Panc1 (cell line): ENCODE measurements around the gene NPAS2.

Source experiments
- POLR2AphosphoS5 ChIP-seq: IDR thresholded peaks from 2 replicates; pipeline ENCODE4 v1.6.1; 2012; ENCODE audit warnings: mild to moderate bottlenecking, low read depth, low read length, moderate library complexity
- SIN3A ChIP-seq: IDR thresholded peaks from 2 replicates; pipeline ENCODE4 v1.6.1; 2012; ENCODE audit warnings: low read depth, mild to moderate bottlenecking, low read length, moderate library complexity, borderline replicate concordance; ENCODE audit not compliant: insufficient read depth
- TCF7L2 ChIP-seq: IDR thresholded peaks from 2 replicates; pipeline ENCODE4 v1.6.1; 2011; ENCODE audit warnings: mild to moderate bottlenecking, low read depth, low read length, inconsistent platforms
- TF ChIP-seq, protein P1 (sequence below): fragments of 450-650 bp; IDR thresholded peaks from 2 replicates; pipeline ENCODE4 v1.5.1; 2017; ENCODE audit warnings: mild to moderate bottlenecking
- TF ChIP-seq, protein P2 (sequence below), 2 experiments: IDR thresholded peaks; 2 replicates each; pipeline ENCODE4 v1.6.1; 2011 to 2012; ENCODE audit warnings: low read depth in 2 of 2, control low read depth in 1 of 2, low read length in 1 of 2, mild to moderate bottlenecking in 1 of 2, moderate library complexity in 1 of 2; ENCODE audit not compliant: insufficient read depth in 1 of 2

DNA sequence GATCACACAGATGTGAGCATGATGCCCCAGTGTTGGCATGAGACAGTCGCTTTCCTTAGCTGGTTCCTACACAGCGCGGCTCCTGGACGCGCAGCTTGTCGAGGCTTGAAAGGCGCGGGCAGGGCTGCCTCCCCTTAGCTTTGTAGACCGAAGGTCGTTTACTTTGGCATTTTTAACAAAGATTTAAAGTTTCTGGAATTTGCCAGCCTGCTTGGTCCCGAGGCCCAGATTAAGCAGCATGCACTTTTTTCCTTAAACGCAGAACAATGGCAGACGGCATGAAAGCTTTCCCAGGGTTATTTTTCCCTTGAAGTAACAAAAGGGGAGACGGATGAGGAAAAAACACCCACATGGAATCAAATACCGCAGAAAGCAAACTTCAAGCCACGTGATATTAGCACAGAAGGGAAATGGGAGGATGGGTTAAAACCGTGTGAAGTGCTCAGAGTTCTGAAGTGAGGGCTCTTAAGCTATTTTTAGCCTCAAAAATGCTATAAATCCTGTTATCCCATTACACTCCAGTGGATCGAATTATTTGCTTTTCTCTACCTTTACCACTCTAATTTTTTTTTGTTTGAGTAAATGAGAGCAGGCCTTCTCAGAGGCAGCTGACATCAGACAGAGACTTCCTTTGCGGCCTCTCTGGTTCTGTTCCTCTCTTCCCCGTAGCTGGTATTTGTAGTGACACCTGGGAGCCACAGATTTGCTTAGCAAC, 55.7 kb downstream of the NPAS2 start:
- TF ChIP-seq, protein P1, sequence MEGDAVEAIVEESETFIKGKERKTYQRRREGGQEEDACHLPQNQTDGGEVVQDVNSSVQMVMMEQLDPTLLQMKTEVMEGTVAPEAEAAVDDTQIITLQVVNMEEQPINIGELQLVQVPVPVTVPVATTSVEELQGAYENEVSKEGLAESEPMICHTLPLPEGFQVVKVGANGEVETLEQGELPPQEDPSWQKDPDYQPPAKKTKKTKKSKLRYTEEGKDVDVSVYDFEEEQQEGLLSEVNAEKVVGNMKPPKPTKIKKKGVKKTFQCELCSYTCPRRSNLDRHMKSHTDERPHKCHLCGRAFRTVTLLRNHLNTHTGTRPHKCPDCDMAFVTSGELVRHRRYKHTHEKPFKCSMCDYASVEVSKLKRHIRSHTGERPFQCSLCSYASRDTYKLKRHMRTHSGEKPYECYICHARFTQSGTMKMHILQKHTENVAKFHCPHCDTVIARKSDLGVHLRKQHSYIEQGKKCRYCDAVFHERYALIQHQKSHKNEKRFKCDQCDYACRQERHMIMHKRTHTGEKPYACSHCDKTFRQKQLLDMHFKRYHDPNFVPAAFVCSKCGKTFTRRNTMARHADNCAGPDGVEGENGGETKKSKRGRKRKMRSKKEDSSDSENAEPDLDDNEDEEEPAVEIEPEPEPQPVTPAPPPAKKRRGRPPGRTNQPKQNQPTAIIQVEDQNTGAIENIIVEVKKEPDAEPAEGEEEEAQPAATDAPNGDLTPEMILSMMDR = no peak
- TF ChIP-seq POLR2AphosphoS5 (no peak), SIN3A (no peak), TCF7L2 (no peak)
- TF ChIP-seq, protein P2, sequence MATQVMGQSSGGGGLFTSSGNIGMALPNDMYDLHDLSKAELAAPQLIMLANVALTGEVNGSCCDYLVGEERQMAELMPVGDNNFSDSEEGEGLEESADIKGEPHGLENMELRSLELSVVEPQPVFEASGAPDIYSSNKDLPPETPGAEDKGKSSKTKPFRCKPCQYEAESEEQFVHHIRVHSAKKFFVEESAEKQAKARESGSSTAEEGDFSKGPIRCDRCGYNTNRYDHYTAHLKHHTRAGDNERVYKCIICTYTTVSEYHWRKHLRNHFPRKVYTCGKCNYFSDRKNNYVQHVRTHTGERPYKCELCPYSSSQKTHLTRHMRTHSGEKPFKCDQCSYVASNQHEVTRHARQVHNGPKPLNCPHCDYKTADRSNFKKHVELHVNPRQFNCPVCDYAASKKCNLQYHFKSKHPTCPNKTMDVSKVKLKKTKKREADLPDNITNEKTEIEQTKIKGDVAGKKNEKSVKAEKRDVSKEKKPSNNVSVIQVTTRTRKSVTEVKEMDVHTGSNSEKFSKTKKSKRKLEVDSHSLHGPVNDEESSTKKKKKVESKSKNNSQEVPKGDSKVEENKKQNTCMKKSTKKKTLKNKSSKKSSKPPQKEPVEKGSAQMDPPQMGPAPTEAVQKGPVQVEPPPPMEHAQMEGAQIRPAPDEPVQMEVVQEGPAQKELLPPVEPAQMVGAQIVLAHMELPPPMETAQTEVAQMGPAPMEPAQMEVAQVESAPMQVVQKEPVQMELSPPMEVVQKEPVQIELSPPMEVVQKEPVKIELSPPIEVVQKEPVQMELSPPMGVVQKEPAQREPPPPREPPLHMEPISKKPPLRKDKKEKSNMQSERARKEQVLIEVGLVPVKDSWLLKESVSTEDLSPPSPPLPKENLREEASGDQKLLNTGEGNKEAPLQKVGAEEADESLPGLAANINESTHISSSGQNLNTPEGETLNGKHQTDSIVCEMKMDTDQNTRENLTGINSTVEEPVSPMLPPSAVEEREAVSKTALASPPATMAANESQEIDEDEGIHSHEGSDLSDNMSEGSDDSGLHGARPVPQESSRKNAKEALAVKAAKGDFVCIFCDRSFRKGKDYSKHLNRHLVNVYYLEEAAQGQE (IDR thresholded peaks at IDR 0.05; ENCODE audit: insufficient read depth in 1 of 2, low read depth in 2 of 2, low read length in 1 of 2) = no peak
